T-cell (primary cell): ENCODE measurements around the gene ABCG1. TPM values are rescaled to one million over a fixed set of nuclear protein-coding genes. Genes with fewer than 3 reads are reported as not detected.

ENCODE experiments used
- ATAC-seq, 4 experiments: fragments of 200-7000 bp in 3 of 4; fragments of 150-1000 bp in 1 of 4; cut with Tn5 transposase; replicated peaks in 1 of 4; 1 replicate in 3 of 4; 2 replicates in 1 of 4; pipeline ENCODE4 v1.10.0; 2021; ENCODE audit warnings: moderate library complexity in 3 of 4, mild to moderate bottlenecking in 2 of 4, moderate number of reproducible peaks in 1 of 4
- CTCF ChIA-PET, 2 donors: fragments of 300-600 bp; sonication (Branson Sonifier 250); formaldehyde crosslinking; loops; one replicate each; lab custom pipeline; 2022; ENCODE audit warnings: antibody characterized with exemption in 2 of 2; lab: Charles Lee
- POLR2A ChIA-PET, 2 donors: fragments of 300-600 bp; sonication (Branson Sonifier 250); formaldehyde crosslinking; loops; one replicate each; lab custom pipeline; 2022; ENCODE audit warnings: antibody characterized with exemption in 2 of 2; lab: Charles Lee
- DNase-seq, 35 experiments: peaks; one replicate each; pipeline versions ENCODE4 v3.0.0 to v3.0.0-alpha.2; 2013 to 2023
- H3K27ac ChIP-seq: one replicate; pipeline ENCODE4 v1.5.1; 2013; ENCODE audit warnings: low read length
- H3K27me3 ChIP-seq, 2 experiments: replicated peaks in 1 of 2; 1 replicate in 1 of 2; 2 replicates in 1 of 2; pipeline versions ENCODE4 v1.6.1 to v1.7.0; 2013; ENCODE audit warnings: low read length in 1 of 2, mixed read lengths in 1 of 2; ENCODE audit not compliant: control insufficient read depth in 2 of 2, insufficient read depth in 2 of 2; ENCODE audit errors: extremely low read depth in 1 of 2
- H3K36me3 ChIP-seq, 2 donors: 1 replicate in 1 of 2; 2 replicates in 1 of 2; pipeline versions ENCODE4 v1.6.1 to v1.7.0; 2013; ENCODE audit warnings: low read length in 1 of 2; ENCODE audit not compliant: control insufficient read depth in 2 of 2, insufficient read depth in 1 of 2; ENCODE audit errors: extremely low read depth in 1 of 2
- H3K4me1 ChIP-seq, 2 experiments: 1 replicate in 1 of 2; 2 replicates in 1 of 2; pipeline versions ENCODE4 v1.6.1 to v1.7.0; 2013; ENCODE audit warnings: low read length in 2 of 2, mixed read lengths in 1 of 2; ENCODE audit not compliant: insufficient read depth in 2 of 2, control insufficient read depth in 1 of 2; ENCODE audit errors: extremely low read depth in 1 of 2
- H3K4me3 ChIP-seq, 2 donors: 1 replicate in 1 of 2; 2 replicates in 1 of 2; pipeline versions ENCODE4 v1.5.1 to v1.7.0; 2013; ENCODE audit warnings: mild to moderate bottlenecking in 2 of 2, low read length in 1 of 2, moderate library complexity in 1 of 2; ENCODE audit not compliant: control insufficient read depth in 1 of 2; ENCODE audit errors: extremely low read depth in 1 of 2
- H3K9me3 ChIP-seq: 2 replicates; pipeline ENCODE4 v1.7.0; 2013
- H3K27ac Mint-ChIP-seq, 2 donors: one replicate each; pipeline ENCODE4 v1.8.0; 2020 to 2021; ENCODE audit warnings: mild to moderate bottlenecking in 2 of 2, mixed read lengths in 2 of 2
- H3K27me3 Mint-ChIP-seq, 2 donors: one replicate each; pipeline ENCODE4 v1.8.0; 2021 to 2022; ENCODE audit warnings: mixed read lengths in 2 of 2
- H3K36me3 Mint-ChIP-seq: one replicate; pipeline ENCODE4 v1.8.0; 2021; ENCODE audit warnings: mixed read lengths
- H3K4me1 Mint-ChIP-seq, 3 donors: one replicate each; pipeline ENCODE4 v1.8.0; 2020 to 2022; ENCODE audit warnings: mixed read lengths in 3 of 3, mild to moderate bottlenecking in 1 of 3
- H3K4me3 Mint-ChIP-seq, 3 donors: one replicate each; pipeline ENCODE4 v1.8.0; 2020 to 2022; ENCODE audit warnings: mild to moderate bottlenecking in 3 of 3, mixed read lengths in 3 of 3, moderate library complexity in 3 of 3
- H3K9me3 Mint-ChIP-seq, 3 donors: one replicate each; pipeline ENCODE4 v1.8.0; 2020 to 2022; ENCODE audit warnings: mixed read lengths in 3 of 3
- WGBS: methylation state at CpG from one replicate; pipeline ENCODE4 v1.1.5; 2013; ENCODE audit warnings: missing lambda C conversion rate; ENCODE audit not compliant: insufficient coverage; 5-methylcytosine and 5-hydroxymethylcytosine counted together
- total RNA-seq, 35 experiments: library from RNA in 6 of 35; stranded (reverse) in 6 of 35; fragments of 120-200 nt in 1 of 35; gene quantifications; one replicate each; pipeline versions ENCODE4 v1.2.1 to v1.2.4 and lab custom pipeline; 2013 to 2026

ABCG1 gene
- total RNA-seq, 5 donors from 2014 or later (not counting 1 experiment from before 2014, with no cell fraction given), result 4.1 to 51.1 (median 6.2) TPM

DNA sequence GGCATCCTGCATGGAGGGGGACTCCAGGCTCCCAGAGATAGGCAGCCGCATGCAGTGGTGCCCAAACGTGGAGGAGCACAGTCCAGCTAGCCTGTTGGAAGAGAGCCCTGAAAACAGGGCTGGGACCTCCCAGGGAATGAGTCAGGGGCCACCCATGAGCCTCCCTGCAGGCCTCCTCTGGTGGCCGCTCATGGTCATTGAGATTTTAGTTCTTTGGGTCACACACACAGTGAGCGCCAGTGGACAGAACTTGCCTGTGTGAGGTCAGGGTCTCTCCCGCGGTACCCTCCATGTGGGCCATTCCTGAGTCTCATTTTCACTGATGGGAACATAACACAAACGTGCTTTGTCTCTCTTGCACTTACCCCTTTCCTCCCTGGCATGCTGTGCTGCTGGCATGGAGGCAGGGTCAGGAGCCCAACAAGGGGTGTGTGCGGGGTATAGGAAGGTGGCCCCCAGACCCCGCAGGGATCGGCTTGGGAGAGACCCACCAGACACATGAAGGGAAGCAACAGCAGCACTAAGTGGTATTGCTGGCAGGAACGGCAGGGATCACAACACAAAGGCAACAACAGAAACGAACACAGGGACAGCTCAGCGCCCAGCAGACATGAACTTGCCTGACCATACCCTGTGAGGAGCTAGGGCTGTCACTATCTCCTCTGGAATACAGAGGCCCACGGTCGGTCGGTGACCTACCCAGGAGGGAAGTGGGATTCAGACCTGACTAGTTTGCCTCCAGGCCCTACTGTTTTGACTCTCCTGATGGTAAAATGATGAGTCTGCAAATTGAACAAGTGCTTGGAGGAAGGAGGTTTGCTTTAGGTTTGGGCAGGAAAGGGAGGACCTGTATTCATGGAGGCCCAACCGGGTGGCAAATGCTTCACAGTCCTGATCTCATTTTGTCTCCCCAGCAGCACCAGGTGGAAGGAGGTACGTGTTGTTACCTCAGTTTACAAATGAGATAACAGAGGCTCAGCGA lies 31.8 kb downstream of the ABCG1 start:
- H3K4me3 Mint-ChIP-seq, result no peak overlapping the region
- WGBS, result 81% methylated on average over 16 of the region's 19 CpGs
- H3K36me3 ChIP-seq, result peaks cover 0 to 4% of the 10 kb centered on the region in 2 donors

DNA sequence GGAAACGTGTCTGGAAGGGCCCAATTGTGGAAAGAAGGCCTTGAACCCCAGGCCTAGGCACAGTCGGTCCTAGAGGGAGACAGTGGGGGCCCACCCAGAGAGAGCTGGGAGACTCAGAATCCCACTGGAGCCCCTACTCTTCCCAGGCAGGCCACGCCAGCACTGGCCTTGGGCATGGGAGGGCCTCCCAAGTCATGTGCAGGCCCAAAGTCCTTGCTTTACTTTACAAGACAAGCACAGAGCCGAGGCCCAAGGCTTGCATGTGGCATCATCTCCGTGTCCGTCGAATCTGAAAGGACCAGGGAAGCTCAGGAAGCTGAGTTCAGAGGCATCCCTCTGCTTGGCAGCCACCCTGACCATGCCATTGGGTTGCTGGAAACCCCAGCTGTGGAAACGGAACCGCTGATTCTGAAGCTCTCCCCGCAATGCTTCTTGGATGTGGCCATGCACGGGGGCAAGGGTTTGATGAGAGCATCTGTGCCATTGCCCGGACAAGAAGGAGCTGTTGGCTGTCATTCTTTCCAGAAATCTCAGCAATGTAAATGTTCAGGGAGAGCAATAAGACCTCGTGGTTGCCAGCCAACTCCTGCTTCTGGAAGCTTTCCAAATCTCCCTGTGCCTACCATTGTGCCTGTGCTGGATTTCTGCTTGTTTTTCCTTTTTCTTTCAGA lies 32.8 kb downstream of the ABCG1 start:
- H3K27ac Mint-ChIP-seq, result no peak overlapping the region
- no peak overlapping the region for H3K4me3 Mint-ChIP-seq
- 94% methylated on average over 11 of the region's 13 CpGs for WGBS
- Histone ChIP-seq H3K27me3 (no peaks in the 10 kb centered on the region), H3K4me1 (peaks cover 0 to 29% of the 10 kb centered on the region in 2 experiments), H3K9me3 (no peaks in the 10 kb centered on the region), H3K27ac (no peak overlapping the region), H3K36me3 (peaks cover 0 to 4% of the 10 kb centered on the region in 2 donors), H3K4me3 (no peak overlapping the region)
- ChIA-PET CTCF (interaction anchor here (0.9 to 1.1 kb wide), 2 partner anchors 13 to 14 kb away, joined by 4 read pairs; no protein-coding TSS in a partner anchor), POLR2A (interaction anchor here in 1 of 2 donors (0.6 kb wide), 1 partner anchor 31 kb away, joined by 3 read pairs; no protein-coding TSS in a partner anchor)
- H3K4me1 Mint-ChIP-seq, result peaks cover 52 to 64% (median 61%) of the 10 kb centered on the region in 3 donors
- H3K27me3 Mint-ChIP-seq, result no peaks in the 10 kb centered on the region
- ATAC-seq (no peak), DNase-seq (no peak)
- peaks cover 20% of the 10 kb centered on the region for H3K36me3 Mint-ChIP-seq
- no peaks in the 10 kb centered on the region for H3K9me3 Mint-ChIP-seq

More for the DNA sequence above, 31.8 kb downstream of the ABCG1 start:
- DNase-seq (no peak), ATAC-seq (no peak)
- H3K27ac Mint-ChIP-seq, result peak overlapping the region in 1 of 2 donors; percentile 46
- H3K4me1 ChIP-seq, result peaks cover 0 to 29% of the 10 kb centered on the region in 2 experiments
- no peaks in the 10 kb centered on the region for H3K27me3 Mint-ChIP-seq
- H3K9me3 ChIP-seq, result no peaks in the 10 kb centered on the region
- H3K4me3 ChIP-seq, result no peak overlapping the region
- ChIA-PET POLR2A (no interaction called here), CTCF (interaction anchor here in 1 of 2 donors (1.3 kb wide), 1 partner anchor 16 kb away, joined by 4 read pairs; no protein-coding TSS in a partner anchor)
- H3K4me1 Mint-ChIP-seq, result peaks cover 47 to 62% (median 61%) of the 10 kb centered on the region in 3 donors
- no peaks in the 10 kb centered on the region for H3K9me3 Mint-ChIP-seq
- H3K27ac ChIP-seq, result no peak overlapping the region
- no peaks in the 10 kb centered on the region for H3K27me3 ChIP-seq
- peaks cover 20% of the 10 kb centered on the region for H3K36me3 Mint-ChIP-seq

DNA sequence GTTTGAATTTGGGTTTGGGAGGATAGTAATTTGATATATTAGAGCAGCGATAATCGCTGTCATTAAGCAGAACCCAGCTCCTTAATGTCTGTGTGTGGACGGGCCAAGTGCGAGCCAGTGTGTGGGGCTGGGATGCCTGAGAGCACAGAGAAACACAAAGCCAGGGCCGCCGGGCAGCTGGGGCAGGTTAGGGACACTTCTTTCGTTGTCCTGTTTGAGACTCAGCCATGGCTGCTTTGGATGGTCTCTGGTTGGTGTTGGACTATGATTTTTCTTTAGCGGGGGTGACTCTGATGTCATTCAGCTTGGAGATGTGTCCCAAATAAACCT lies 33.4 kb downstream of the ABCG1 start:
- no peaks in the 10 kb centered on the region for H3K27me3 Mint-ChIP-seq
- WGBS, result 97% methylated on average over 7 of the region's 8 CpGs
- no peaks in the 10 kb centered on the region for H3K9me3 Mint-ChIP-seq
- H3K4me3 Mint-ChIP-seq, result no peak overlapping the region
- ATAC-seq (no peak), DNase-seq (no peak)
- peaks cover 0 to 4% of the 10 kb centered on the region in 2 donors for H3K36me3 ChIP-seq
- POLR2A ChIA-PET, result interaction anchor here in 1 of 2 donors (0.6 kb wide), 1 partner anchor 32 kb away, joined by 3 read pairs; no protein-coding TSS in a partner anchor
- H3K27me3 ChIP-seq, result no peaks in the 10 kb centered on the region
- H3K27ac Mint-ChIP-seq, result no peak overlapping the region
- peaks cover 17% of the 10 kb centered on the region for H3K36me3 Mint-ChIP-seq
- peaks cover 0 to 29% of the 10 kb centered on the region in 2 experiments for H3K4me1 ChIP-seq
- CTCF ChIA-PET, result interaction anchor here (0.9 to 1.1 kb wide), 2 partner anchors 14 kb away, joined by 4 read pairs; no protein-coding TSS in a partner anchor
- no peaks in the 10 kb centered on the region for H3K9me3 ChIP-seq
- no peak overlapping the region for H3K4me3 ChIP-seq
- H3K4me1 Mint-ChIP-seq, result peaks cover 56 to 66% (median 57%) of the 10 kb centered on the region in 3 donors
- H3K27ac ChIP-seq, result no peak overlapping the region

DNA sequence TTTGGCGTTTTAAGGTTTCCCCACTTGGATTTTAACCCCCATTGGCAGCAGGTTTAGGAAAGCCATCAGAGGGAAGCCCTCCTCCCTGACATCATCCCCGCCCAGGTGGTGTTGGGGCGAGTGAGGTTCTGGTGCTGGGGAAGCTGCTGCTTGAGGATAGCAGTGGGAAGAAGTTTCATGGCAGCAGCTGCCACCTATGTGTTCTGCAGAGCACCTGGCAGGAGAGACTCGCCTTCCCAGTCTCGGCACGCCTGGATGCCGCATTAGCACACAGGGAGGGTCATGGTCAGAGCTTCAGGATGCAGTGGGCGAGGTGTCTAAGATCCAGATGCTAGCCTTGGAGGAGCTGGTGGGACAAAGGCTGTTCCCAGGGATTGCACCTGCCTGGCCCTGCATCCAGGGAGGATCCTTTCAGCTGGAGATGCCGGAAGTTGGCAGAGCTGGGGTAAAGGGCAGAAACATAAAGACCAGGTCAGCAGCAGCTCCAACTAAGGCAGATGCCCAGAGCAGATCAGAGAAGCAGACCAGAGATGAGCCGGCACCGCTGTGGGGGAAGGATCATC lies 33.9 kb downstream of the ABCG1 start:
- Histone ChIP-seq H3K36me3 (peaks cover 0 to 2% of the 10 kb centered on the region in 2 donors), H3K4me1 (peaks cover 0 to 29% of the 10 kb centered on the region in 2 experiments), H3K4me3 (no peak overlapping the region), H3K27me3 (no peaks in the 10 kb centered on the region), H3K9me3 (no peaks in the 10 kb centered on the region), H3K27ac (no peak overlapping the region)
- Mint-ChIP-seq H3K9me3 (no peaks in the 10 kb centered on the region), H3K27me3 (no peaks in the 10 kb centered on the region), H3K27ac (no peak overlapping the region), H3K4me3 (no peak overlapping the region), H3K36me3 (peaks cover 11% of the 10 kb centered on the region), H3K4me1 (peaks cover 53 to 68% (median 56%) of the 10 kb centered on the region in 3 donors)
- ChIA-PET POLR2A (no interaction called here), CTCF (interaction anchor here (0.5 to 1.5 kb wide), 3 partner anchors 14 to 247 kb away, joined by 3 to 4 read pairs (median 3); no protein-coding TSS in a partner anchor)
- ATAC-seq, result no peak
- WGBS, result 94% methylated on average over 7 of the region's 11 CpGs
- no peak for DNase-seq

DNA sequence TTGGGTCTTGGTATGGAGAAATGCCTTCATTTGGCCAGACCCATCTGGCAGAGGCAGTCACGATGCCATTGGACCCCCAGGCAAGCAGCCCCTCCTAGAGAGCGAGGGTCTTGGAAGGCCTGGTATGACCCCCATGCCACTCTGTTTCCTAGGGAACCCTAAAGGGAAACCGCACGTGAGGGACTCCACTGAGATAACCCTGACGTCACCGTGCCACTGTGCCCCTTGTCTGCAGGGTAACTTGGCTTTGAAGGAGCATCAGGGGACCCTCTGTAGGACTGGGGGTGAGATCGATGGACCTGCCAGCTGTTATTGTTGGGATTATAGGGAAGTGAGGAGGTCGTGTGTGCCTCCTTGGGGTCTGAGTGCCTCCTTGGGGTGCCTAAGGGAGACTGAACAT lies 34.5 kb downstream of the ABCG1 start:
- WGBS, result 96% methylated on average over 7 of the region's 8 CpGs
- ChIA-PET CTCF (interaction anchor here in 1 of 2 donors (0.5 to 1.5 kb wide), 3 partner anchors 34 to 247 kb away, joined by 3 read pairs; no protein-coding TSS in a partner anchor), POLR2A (no interaction called here)
- no peak overlapping the region for H3K4me3 ChIP-seq
- no peak overlapping the region for H3K4me3 Mint-ChIP-seq
- no peaks in the 10 kb centered on the region for H3K27me3 ChIP-seq
- no peak for DNase-seq
- H3K9me3 Mint-ChIP-seq, result no peaks in the 10 kb centered on the region
- H3K27ac ChIP-seq, result no peak overlapping the region
- H3K4me1 ChIP-seq, result peaks cover 0 to 33% of the 10 kb centered on the region in 2 experiments
- H3K36me3 Mint-ChIP-seq, result peaks cover 8% of the 10 kb centered on the region
- no peaks in the 10 kb centered on the region for H3K27me3 Mint-ChIP-seq
- H3K27ac Mint-ChIP-seq, result peak overlapping the region in 1 of 2 donors; percentile 57
- ATAC-seq, result no peak
- peaks cover 56 to 72% (median 58%) of the 10 kb centered on the region in 3 donors for H3K4me1 Mint-ChIP-seq
- H3K36me3 ChIP-seq, result no peaks in the 10 kb centered on the region
- H3K9me3 ChIP-seq, result no peaks in the 10 kb centered on the region
